PFSK-1 (cell line): ENCODE data around the gene HPS1.

Experiments used
- POLR2AphosphoS5 ChIP-seq: IDR thresholded peaks from 2 replicates; pipeline ENCODE4 v1.6.1; 2012; ENCODE audit warnings: low read depth, mild to moderate bottlenecking, control low read depth, low read length, moderate library complexity
- TAF1 ChIP-seq: IDR thresholded peaks from 2 replicates; pipeline ENCODE4 v1.6.1; 2012; ENCODE audit warnings: low read length, control low read depth, borderline replicate concordance; ENCODE audit not compliant: insufficient read depth

GRCh38 chr10:98478430-98479222, 31.9 kb upstream of the HPS1 start:
- TF ChIP-seq TAF1, result no peak
- TF ChIP-seq POLR2AphosphoS5, result no peak
